AG09309 (cell line): ENCODE measurements around the gene RAVER2.

ENCODE experiments used
- DNase-seq: peaks from one replicate; pipeline ENCODE4 v3.0.0-alpha.2; 2010; ENCODE audit warnings: low read depth
- H3K4me3 ChIP-seq: 2 replicates; pipeline ENCODE4 v1.5.1; 2011; ENCODE audit warnings: mild to moderate bottlenecking, low read depth, low read length, moderate library complexity; ENCODE audit not compliant: control insufficient read depth
- TF ChIP-seq, protein P1 (sequence below): IDR thresholded peaks from 2 replicates; pipeline ENCODE4 v1.5.1; 2011; ENCODE audit warnings: mild to moderate bottlenecking, low read depth, low read length, inconsistent platforms; ENCODE audit not compliant: insufficient read depth, control insufficient read depth; ENCODE audit errors: missing control alignments

The RAVER2 gene

DNA sequence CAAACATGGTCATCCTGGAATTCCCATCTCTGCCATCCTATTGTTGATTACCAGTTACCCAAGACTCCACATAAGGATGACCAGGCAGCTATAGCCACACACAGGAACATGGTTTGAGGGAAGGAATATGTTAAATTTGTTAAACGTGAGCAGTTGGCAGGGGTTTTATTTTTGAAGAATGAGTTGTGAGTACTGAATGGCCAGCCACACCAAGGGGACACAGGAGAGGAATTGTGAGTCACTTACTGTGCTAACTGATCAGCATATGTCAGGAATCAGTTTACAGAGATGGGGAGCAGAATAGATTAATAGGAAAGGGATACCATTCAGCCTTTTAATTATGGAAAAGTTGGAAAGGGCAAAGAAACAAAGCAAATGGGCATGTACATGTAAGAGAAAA, 39.3 kb upstream of the RAVER2 start:
- DNase-seq = no peak
- TF ChIP-seq, protein P1, sequence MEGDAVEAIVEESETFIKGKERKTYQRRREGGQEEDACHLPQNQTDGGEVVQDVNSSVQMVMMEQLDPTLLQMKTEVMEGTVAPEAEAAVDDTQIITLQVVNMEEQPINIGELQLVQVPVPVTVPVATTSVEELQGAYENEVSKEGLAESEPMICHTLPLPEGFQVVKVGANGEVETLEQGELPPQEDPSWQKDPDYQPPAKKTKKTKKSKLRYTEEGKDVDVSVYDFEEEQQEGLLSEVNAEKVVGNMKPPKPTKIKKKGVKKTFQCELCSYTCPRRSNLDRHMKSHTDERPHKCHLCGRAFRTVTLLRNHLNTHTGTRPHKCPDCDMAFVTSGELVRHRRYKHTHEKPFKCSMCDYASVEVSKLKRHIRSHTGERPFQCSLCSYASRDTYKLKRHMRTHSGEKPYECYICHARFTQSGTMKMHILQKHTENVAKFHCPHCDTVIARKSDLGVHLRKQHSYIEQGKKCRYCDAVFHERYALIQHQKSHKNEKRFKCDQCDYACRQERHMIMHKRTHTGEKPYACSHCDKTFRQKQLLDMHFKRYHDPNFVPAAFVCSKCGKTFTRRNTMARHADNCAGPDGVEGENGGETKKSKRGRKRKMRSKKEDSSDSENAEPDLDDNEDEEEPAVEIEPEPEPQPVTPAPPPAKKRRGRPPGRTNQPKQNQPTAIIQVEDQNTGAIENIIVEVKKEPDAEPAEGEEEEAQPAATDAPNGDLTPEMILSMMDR = no peak
- no peak overlapping the region for H3K4me3 ChIP-seq

DNA sequence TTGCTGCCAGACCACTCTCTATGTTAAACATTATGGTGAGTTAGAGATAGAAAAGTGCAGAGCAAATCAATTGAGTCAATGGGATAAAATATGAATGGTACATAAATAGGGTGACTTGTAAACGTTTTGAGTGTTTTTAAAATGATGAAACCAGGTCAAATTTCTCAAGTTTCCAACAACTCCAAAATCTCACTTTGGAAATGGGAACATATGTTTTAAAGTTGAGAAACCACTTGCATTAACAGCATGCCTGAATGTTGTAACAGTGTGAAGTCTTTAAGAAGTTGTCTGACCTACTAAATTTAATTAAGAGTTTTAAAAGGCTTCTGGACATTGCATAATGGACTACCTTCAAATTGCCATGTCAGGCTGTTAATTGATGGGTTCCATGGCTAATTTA, 33.6 kb upstream of the RAVER2 start:
- DNase-seq = no peak
- TF ChIP-seq, protein P1 = no peak
- H3K4me3 ChIP-seq = no peak overlapping the region

DNA sequence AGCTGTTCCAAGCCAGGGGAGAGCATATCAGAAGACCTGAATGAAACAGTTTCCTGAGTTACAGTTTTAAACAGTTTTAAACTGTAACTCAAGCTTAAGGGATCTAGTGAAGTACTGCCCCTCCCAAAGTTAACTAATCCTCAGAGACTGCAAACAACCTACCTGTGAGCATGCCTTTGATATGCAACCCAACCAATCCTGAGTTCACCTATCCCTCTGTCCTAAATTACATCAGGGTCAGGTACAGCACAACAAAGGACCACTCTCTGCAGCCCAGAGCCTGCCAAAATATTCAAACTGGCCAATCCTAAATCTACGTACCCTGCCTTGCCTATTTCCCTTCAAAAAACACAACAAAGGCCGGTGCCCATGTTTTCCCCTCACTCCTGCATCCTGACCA, 32.8 kb upstream of the RAVER2 start:
- TF ChIP-seq, protein P1 = no peak
- no peak overlapping the region for H3K4me3 ChIP-seq
- no peak for DNase-seq

DNA sequence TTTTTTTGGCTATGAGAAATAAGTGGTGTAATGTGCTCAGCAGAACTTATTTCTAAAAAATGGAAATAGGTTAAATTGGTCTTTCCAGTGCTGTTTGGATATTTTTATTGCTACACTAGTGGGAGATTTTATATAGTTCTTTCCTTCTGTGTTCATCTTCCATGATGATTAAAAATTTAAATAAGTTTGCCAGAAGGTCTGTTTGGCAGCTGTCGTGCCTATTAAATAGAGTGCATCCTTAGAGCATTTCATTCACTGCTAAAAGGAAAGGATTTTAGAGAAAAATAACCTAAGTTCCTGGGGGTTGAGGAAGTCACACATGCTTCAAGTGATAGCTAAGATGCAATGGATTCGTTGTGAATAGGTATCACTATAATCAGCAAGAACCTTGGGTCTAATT, 29.7 kb upstream of the RAVER2 start:
- TF ChIP-seq, protein P1 = no peak
- H3K4me3 ChIP-seq = no peak overlapping the region
- no peak for DNase-seq

DNA sequence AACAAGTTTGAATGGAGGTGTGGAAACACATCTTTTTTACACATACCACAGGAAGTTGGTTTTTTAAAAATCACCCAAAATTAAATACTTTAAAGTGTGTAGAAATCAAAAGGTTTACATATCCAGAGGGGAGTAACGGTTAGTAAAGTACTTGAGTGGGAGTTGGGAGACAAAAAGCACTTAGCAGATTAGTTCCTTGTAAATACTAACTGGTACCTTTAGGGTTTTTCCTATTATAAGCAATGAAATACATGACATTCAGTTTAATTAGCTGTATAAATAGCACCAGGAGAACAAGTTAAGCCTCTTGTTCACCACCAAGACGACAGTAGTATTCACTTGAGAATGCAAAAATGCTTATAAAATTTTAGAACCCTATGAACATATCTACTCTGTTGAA, 23.7 kb upstream of the RAVER2 start:
- TF ChIP-seq, protein P1 = no peak
- no peak overlapping the region for H3K4me3 ChIP-seq
- no peak for DNase-seq

DNA sequence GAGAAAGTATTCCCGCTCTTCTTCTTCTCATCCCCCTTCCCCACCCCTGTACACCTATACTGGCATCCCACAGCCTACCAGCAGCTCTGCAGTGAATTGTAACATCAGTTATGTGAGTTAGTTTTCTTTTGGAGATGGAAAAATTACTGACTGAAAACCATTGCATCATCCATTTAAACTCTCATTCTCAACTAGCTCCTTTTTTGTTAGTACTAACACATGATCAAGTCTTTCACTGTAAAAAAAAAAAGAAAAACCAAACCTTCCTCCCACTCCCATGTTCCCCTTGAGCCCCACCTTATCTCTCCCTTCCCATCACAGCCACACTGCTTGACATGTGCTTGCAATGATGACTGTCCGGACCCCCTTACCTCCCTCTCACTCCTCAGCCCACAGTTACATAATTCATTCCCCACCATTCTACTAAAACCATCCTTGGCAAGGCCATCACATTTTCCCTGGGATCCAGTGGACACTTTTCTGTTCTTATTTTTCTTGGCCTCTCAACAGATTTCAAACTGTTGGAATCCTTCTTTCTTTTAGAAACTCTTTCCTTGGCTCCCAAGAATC, 23.2 kb upstream of the RAVER2 start:
- no peak overlapping the region for H3K4me3 ChIP-seq
- no peak for DNase-seq
- TF ChIP-seq, protein P1 = no peak

DNA sequence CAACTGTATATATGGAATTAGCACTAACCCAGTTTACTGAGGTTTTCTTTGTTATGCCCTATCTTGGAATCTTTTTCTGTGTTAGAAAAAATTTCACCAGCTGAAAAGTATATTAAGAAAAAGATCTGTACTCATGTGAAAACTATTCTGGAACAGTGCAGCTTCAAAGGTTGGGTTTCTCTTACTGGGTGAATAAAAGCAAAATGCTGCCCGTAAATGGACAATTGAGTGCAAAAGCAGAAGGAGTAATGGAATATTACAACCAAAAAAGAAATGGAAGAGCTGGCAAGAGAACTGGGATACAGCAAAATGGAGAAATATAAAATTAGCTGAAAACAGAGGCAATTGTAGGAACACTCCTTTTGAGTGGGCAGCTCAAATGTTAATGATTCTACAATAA, 17.0 kb upstream of the RAVER2 start:
- TF ChIP-seq, protein P1 = no peak
- H3K4me3 ChIP-seq = no peak overlapping the region

More for the DNA sequence above, 17.0 kb upstream of the RAVER2 start:
- DNase-seq = no peak
